ENCODE measurements around the gene TBC1D5.

GRCh38 chr3:17680530-17680929 is 61.9 kb downstream of the TBC1D5 start:
- no peak for TF ChIP-seq CTCF (conservative IDR thresholded peaks at IDR 0.05; ENCODE audit: low read length)
- no peak for TF ChIP-seq EZH2phosphoT487 (IDR thresholded peaks at IDR 0.05; ENCODE audit: borderline replicate concordance)

All from Loucy (cell line).